Body of pancreas (tissue), 4 donors: ENCODE measurements around the gene DNAH11.

ENCODE experiments used
- CTCF ChIP-seq, 7 experiments: fragments of 450-650 bp in 4 of 7; fragments of 200-600 bp in 3 of 7; sonication (generic) in 3 of 7; IDR thresholded peaks; one replicate each; pipeline ENCODE4 v1.5.1; 2016 to 2019; ENCODE audit warnings: antibody characterized with exemption in 7 of 7
- POLR2A ChIP-seq, 3 donors: fragments of 450-650 bp; IDR thresholded peaks; one replicate each; pipeline ENCODE4 v1.6.1; 2016; ENCODE audit warnings: antibody characterized with exemption in 3 of 3, mild to moderate bottlenecking in 2 of 3

GRCh38 chr7:21773326-21773725 is 230.5 kb downstream of the DNAH11 start:
- no peak for TF ChIP-seq CTCF (IDR thresholded peaks at IDR 0.05)
- no peak for TF ChIP-seq POLR2A (IDR thresholded peaks at IDR 0.05)
